Nephron progenitor cell (in vitro differentiated cells): ENCODE results near the gene C11orf58.

Source experiments
- DNase-seq: peaks from one replicate; pipeline ENCODE4 v3.0.0; 2021
- H3K27ac Mint-ChIP-seq: 2 replicates; pipeline ENCODE4 v1.8.0; 2021; ENCODE audit warnings: mild to moderate bottlenecking, moderate library complexity, mixed read lengths
- H3K27me3 Mint-ChIP-seq: 2 replicates; pipeline ENCODE4 v1.8.0; 2021; ENCODE audit warnings: mild to moderate bottlenecking, low read depth, mixed read lengths; ENCODE audit not compliant: poor library complexity
- H3K36me3 Mint-ChIP-seq: 2 replicates; pipeline ENCODE4 v1.8.0; 2021; ENCODE audit warnings: low read depth, mixed read lengths
- H3K4me1 Mint-ChIP-seq: 2 replicates; pipeline ENCODE4 v1.8.0; 2021; ENCODE audit warnings: mixed read lengths
- H3K4me3 Mint-ChIP-seq: 2 replicates; pipeline ENCODE4 v1.8.0; 2021; ENCODE audit warnings: mild to moderate bottlenecking, moderate library complexity, mixed read lengths
- H3K9me3 Mint-ChIP-seq: 2 replicates; pipeline ENCODE4 v1.8.0; 2021; ENCODE audit warnings: mild to moderate bottlenecking, moderate library complexity, mixed read lengths
- TF ChIP-seq, protein P1 (sequence below): fragments of 200-600 bp; sonication (generic); IDR thresholded peaks from 2 replicates; pipeline ENCODE4 v1.5.0; 2021; ENCODE audit warnings: antibody characterized with exemption

Gene C11orf58

GRCh38 chr11:16774936-16775613 is 36.6 kb downstream of the C11orf58 start:
- H3K36me3 Mint-ChIP-seq, result no peaks in the 10 kb centered on the region
- H3K4me3 Mint-ChIP-seq, result no peak overlapping the region
- H3K27ac Mint-ChIP-seq, result no peak overlapping the region
- TF ChIP-seq, protein P1, sequence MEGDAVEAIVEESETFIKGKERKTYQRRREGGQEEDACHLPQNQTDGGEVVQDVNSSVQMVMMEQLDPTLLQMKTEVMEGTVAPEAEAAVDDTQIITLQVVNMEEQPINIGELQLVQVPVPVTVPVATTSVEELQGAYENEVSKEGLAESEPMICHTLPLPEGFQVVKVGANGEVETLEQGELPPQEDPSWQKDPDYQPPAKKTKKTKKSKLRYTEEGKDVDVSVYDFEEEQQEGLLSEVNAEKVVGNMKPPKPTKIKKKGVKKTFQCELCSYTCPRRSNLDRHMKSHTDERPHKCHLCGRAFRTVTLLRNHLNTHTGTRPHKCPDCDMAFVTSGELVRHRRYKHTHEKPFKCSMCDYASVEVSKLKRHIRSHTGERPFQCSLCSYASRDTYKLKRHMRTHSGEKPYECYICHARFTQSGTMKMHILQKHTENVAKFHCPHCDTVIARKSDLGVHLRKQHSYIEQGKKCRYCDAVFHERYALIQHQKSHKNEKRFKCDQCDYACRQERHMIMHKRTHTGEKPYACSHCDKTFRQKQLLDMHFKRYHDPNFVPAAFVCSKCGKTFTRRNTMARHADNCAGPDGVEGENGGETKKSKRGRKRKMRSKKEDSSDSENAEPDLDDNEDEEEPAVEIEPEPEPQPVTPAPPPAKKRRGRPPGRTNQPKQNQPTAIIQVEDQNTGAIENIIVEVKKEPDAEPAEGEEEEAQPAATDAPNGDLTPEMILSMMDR, result no peak
- no peaks in the 10 kb centered on the region for H3K9me3 Mint-ChIP-seq
- H3K27me3 Mint-ChIP-seq, result peaks cover 3% of the 10 kb centered on the region
- peaks cover 33% of the 10 kb centered on the region for H3K4me1 Mint-ChIP-seq
- no peak for DNase-seq

DNA sequence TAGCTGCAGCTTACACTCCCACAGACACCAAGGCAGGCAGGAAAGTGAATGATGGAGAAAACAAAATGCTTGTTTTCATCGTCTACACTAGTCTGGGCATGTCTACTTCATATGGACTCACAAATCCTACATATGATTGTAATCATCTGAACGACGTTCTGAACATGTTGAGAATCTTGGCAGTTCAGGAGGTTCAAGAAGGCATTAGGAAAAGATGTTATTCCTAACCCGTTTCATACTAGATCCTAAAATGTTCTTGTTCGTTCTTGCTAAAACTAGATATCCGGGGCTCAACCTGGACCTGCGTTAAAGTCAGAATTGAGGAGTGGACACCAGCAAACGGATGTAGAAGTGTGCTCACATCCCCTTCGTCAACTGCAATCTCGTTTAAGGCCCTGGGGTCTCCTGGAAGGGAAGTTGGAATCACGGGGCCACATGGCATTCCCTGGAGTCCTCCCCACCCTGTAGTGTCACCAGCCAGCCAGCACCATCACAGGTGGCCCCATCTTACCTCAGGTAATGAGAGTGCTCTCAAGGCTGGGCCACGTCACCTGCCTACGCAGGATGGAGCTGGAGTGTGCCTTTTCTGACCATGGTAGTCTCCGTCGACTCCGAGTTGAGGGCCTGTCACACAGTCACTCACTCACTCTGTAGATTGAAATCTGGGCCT is 37.3 kb downstream of the C11orf58 start:
- Mint-ChIP-seq H3K27ac (no peak overlapping the region), H3K9me3 (no peaks in the 10 kb centered on the region), H3K36me3 (no peaks in the 10 kb centered on the region), H3K27me3 (peaks cover 3% of the 10 kb centered on the region), H3K4me3 (no peak overlapping the region), H3K4me1 (peaks cover 32% of the 10 kb centered on the region)
- DNase-seq, result no peak
- TF ChIP-seq, protein P1, result no peak

- no peak for DNase-seq
- Mint-ChIP-seq H3K4me1 (peaks cover 32% of the 10 kb centered on the region), H3K4me3 (no peak overlapping the region), H3K36me3 (no peaks in the 10 kb centered on the region), H3K9me3 (no peaks in the 10 kb centered on the region), H3K27ac (no peak overlapping the region), H3K27me3 (peaks cover 3% of the 10 kb centered on the region)
- TF ChIP-seq, protein P1, result no peak
Measured at GRCh38 chr11:16776711-16777612, 38.5 kb downstream of the C11orf58 start.

- TF ChIP-seq, protein P1, result no peak
- no peaks in the 10 kb centered on the region for H3K9me3 Mint-ChIP-seq
- DNase-seq, result no peak
- H3K27me3 Mint-ChIP-seq, result peaks cover 3% of the 10 kb centered on the region
- peaks cover 32% of the 10 kb centered on the region for H3K4me1 Mint-ChIP-seq
- no peaks in the 10 kb centered on the region for H3K36me3 Mint-ChIP-seq
- H3K4me3 Mint-ChIP-seq, result no peak overlapping the region
- H3K27ac Mint-ChIP-seq, result no peak overlapping the region
Measured at GRCh38 chr11:16777613-16777975, 39.1 kb downstream of the C11orf58 start.

GRCh38 chr11:16778286-16778685 is 39.8 kb downstream of the C11orf58 start:
- TF ChIP-seq, protein P1, result no peak
- Mint-ChIP-seq H3K9me3 (no peaks in the 10 kb centered on the region), H3K36me3 (no peaks in the 10 kb centered on the region), H3K27me3 (peaks cover 3% of the 10 kb centered on the region), H3K27ac (no peak overlapping the region), H3K4me1 (peaks cover 32% of the 10 kb centered on the region), H3K4me3 (no peak overlapping the region)
- no peak for DNase-seq
